Esophagus squamous epithelium (tissue), 5 donors: ENCODE measurements around the gene FGFR3. TPM values are rescaled to one million over a fixed set of nuclear protein-coding genes. Genes with fewer than 3 reads are reported as not detected.

Experiments
- DNase-seq: peaks from one replicate; lab custom pipeline; 2025; lab: John Stamatoyannopoulos, UW
- H3K27ac ChIP-seq, 4 donors: fragments of 200-600 bp; sonication (generic); one replicate each; pipeline ENCODE4 v1.5.1; 2016 to 2019; ENCODE audit warnings: mild to moderate bottlenecking in 1 of 4
- H3K27me3 ChIP-seq, 4 donors: fragments of 200-600 bp; sonication (generic); 1 replicate in 3 of 4; 2 replicates in 1 of 4; pipeline versions ENCODE4 v1.5.1 to v1.6.0; 2017 to 2021; ENCODE audit warnings: antibody characterized with exemption in 1 of 4
- H3K36me3 ChIP-seq, 3 donors: fragments of 200-600 bp; sonication (generic); one replicate each; pipeline ENCODE4 v1.5.1; 2016 to 2019
- H3K4me1 ChIP-seq, 3 donors: fragments of 200-600 bp; sonication (generic); one replicate each; pipeline ENCODE4 v1.5.1; 2017 to 2019
- H3K4me3 ChIP-seq, 4 donors: fragments of 200-600 bp; sonication (generic); 1 replicate in 3 of 4; 2 replicates in 1 of 4; pipeline ENCODE4 v1.5.1; 2016 to 2019; ENCODE audit warnings: mild to moderate bottlenecking in 2 of 4, moderate library complexity in 1 of 4
- H3K9me3 ChIP-seq, 3 donors: fragments of 200-600 bp; sonication (generic); one replicate each; pipeline ENCODE4 v1.5.1; 2016 to 2019
- CTCF ChIP-seq, 6 experiments: fragments of 450-650 bp in 4 of 6; fragments of 200-600 bp in 2 of 6; sonication (generic) in 2 of 6; IDR thresholded peaks; one replicate each; pipeline ENCODE4 v1.5.1; 2016 to 2019; ENCODE audit warnings: antibody characterized with exemption in 6 of 6, mild to moderate bottlenecking in 4 of 6, moderate library complexity in 4 of 6
- POLR2A ChIP-seq, 4 donors: fragments of 450-650 bp; IDR thresholded peaks; one replicate each; pipeline ENCODE4 v1.6.1; 2017; ENCODE audit warnings: antibody characterized with exemption in 4 of 4, mild to moderate bottlenecking in 4 of 4, moderate library complexity in 3 of 4
- WGBS, 2 donors: methylation state at CpG; one replicate each; pipeline ENCODE4 v1.1.5; 2018; 5-methylcytosine and 5-hydroxymethylcytosine counted together
- intact Hi-C: fragments of 100-400 bp; cut with DNase I; formaldehyde crosslinking; loops from one replicate; pipeline ENCODE4 v1.15.0; 2022
- total RNA-seq, 4 donors: library from RNA; depleted of rRNA; stranded (reverse); fragments of >200 nt; gene quantifications; one replicate each; pipeline ENCODE4 v1.1.0, GENCODE V29; 2016
- donor health status: DM: yes; HTN: yes; CAD: no.

The FGFR3 gene
- total RNA-seq, 4 donors from 2014 or later: 175 to 307 (median 223) TPM

- no peaks in the 10 kb centered on the region for H3K9me3 ChIP-seq
- H3K4me3 ChIP-seq: no peak overlapping the region
- peaks cover 0 to 71% (median 17%) of the 10 kb centered on the region in 3 donors for H3K4me1 ChIP-seq
- H3K27me3 ChIP-seq: peaks cover 0 to 25% (median 0%) of the 10 kb centered on the region in 4 donors
- peaks cover 19 to 100% (median 30%) of the 10 kb centered on the region in 3 donors for H3K36me3 ChIP-seq
- DNase-seq: no peak
- intact Hi-C loops: loop anchor here (5.0 kb wide), 1 partner anchor 50 kb away; no protein-coding TSS in a partner anchor
- TF ChIP-seq CTCF (IDR thresholded peaks at IDR 0.05) (no peak), POLR2A (IDR thresholded peaks at IDR 0.05) (no peak)
- 37 to 55% methylated on average over 2 to 8 of the region's 22 CpGs for WGBS, 2 donors
- H3K27ac ChIP-seq: peak overlapping the region in 1 of 4 donors; percentile 13
These were observed 9.1 kb downstream of the FGFR3 start for GRCh38 chr4:1802151-1802715.

GRCh38 chr4:1802720-1803522 lies 9.8 kb downstream of the FGFR3 start:
- no peak for DNase-seq

GRCh38 chr4:1803523-1804423 lies 10.7 kb downstream of the FGFR3 start:
- Histone ChIP-seq H3K36me3 (peaks cover 19 to 99% (median 30%) of the 10 kb centered on the region in 3 donors), H3K27ac (no peak overlapping the region), H3K27me3 (peaks cover 0 to 10% (median 0%) of the 10 kb centered on the region in 4 donors), H3K4me1 (peaks cover 0 to 56% (median 8%) of the 10 kb centered on the region in 3 donors), H3K9me3 (no peaks in the 10 kb centered on the region), H3K4me3 (no peak overlapping the region)
- no peak for DNase-seq
- 92 to 95% methylated on average over 19 to 27 of the region's 51 CpGs for WGBS, 2 donors
- intact Hi-C loops: loop anchor here (5.0 kb wide), 1 partner anchor 51 kb away; no protein-coding TSS in a partner anchor
- TF ChIP-seq POLR2A (IDR thresholded peaks at IDR 0.05) (no peak), CTCF (IDR thresholded peaks at IDR 0.05) (no peak)

More at GRCh38 chr4:1802720-1803522, 9.8 kb downstream of the FGFR3 start:
- Histone ChIP-seq H3K9me3 (no peaks in the 10 kb centered on the region), H3K4me1 (peaks cover 0 to 64% (median 11%) of the 10 kb centered on the region in 3 donors), H3K4me3 (no peak overlapping the region), H3K36me3 (peaks cover 19 to 100% (median 30%) of the 10 kb centered on the region in 3 donors), H3K27ac (no peak overlapping the region), H3K27me3 (peaks cover 0 to 18% (median 0%) of the 10 kb centered on the region in 4 donors)
- intact Hi-C loops: loop anchor here (5.0 kb wide), 1 partner anchor 51 kb away; no protein-coding TSS in a partner anchor
- no peak for TF ChIP-seq CTCF (IDR thresholded peaks at IDR 0.05)
- 93 to 94% methylated on average over 18 to 19 of the region's 71 CpGs for WGBS, 2 donors

- H3K27me3 ChIP-seq: no peaks in the 10 kb centered on the region
- H3K4me1 ChIP-seq: peaks cover 0 to 56% (median 4%) of the 10 kb centered on the region in 3 donors
- no peak for DNase-seq
- peaks cover 13 to 93% (median 28%) of the 10 kb centered on the region in 3 donors for H3K36me3 ChIP-seq
- no peak overlapping the region for H3K27ac ChIP-seq
- no peak overlapping the region for H3K4me3 ChIP-seq
- intact Hi-C loops: loop anchor here (5.0 kb wide), 1 partner anchor 53 kb away; no protein-coding TSS in a partner anchor
- H3K9me3 ChIP-seq: no peaks in the 10 kb centered on the region
- TF ChIP-seq CTCF (IDR thresholded peaks at IDR 0.05) (no peak), POLR2A (IDR thresholded peaks at IDR 0.05) (no peak)
- WGBS, 2 donors: 82 to 100% methylated on average over 3 to 25 of the region's 37 CpGs
These were observed 11.8 kb downstream of the FGFR3 start for GRCh38 chr4:1804638-1805492.
